NCI-H2196 (cell line): ENCODE results near the gene TRIM63.

ENCODE experiments used
- DNase-seq: peaks from one replicate; lab custom pipeline; 2025; ENCODE audit not compliant: unreplicated experiment; lab: John Stamatoyannopoulos, UW

TRIM63 gene

GRCh38 chr1:26019641-26020315 lies 47.7 kb downstream of the TRIM63 start:
- no peak for DNase-seq

- DNase-seq, result no peak
Measured at GRCh38 chr1:26017606-26018005, 49.8 kb downstream of the TRIM63 start.

GRCh38 chr1:26016953-26017545 lies 50.4 kb downstream of the TRIM63 start:
- no peak for DNase-seq

- peak; percentile 28 for DNase-seq
Measured at GRCh38 chr1:26016258-26016952, 51.0 kb downstream of the TRIM63 start.

- no peak for DNase-seq
Measured at GRCh38 chr1:26015358-26015757, 52.1 kb downstream of the TRIM63 start.

- no peak for DNase-seq
Measured at GRCh38 chr1:26014179-26014578, 53.3 kb downstream of the TRIM63 start.

- DNase-seq, result no peak
Measured at GRCh38 chr1:26012864-26013263, 54.6 kb downstream of the TRIM63 start.

GRCh38 chr1:26010825-26011224 lies 56.6 kb downstream of the TRIM63 start:
- DNase-seq, result no peak

- DNase-seq, result no peak
Measured at GRCh38 chr1:26009796-26010447, 57.5 kb downstream of the TRIM63 start.

GRCh38 chr1:26006710-26007109 lies 60.7 kb downstream of the TRIM63 start:
- DNase-seq, result no peak

- no peak for DNase-seq
Measured at GRCh38 chr1:26005434-26006105, 61.9 kb downstream of the TRIM63 start.

- no peak for DNase-seq
Measured at GRCh38 chr1:26003756-26004155, 63.7 kb downstream of the TRIM63 start.

GRCh38 chr1:26003262-26003661 lies 64.2 kb downstream of the TRIM63 start:
- no peak for DNase-seq
